Midbrain (tissue), 1 donor: ENCODE results near the gene ARHGAP23.
A peak's percentile ranks its signal among the peaks of the same experiment; 100 is the strongest.
"Not testable (repeated sequence)": the region's sequence is repeated elsewhere in the genome, so short reads cannot be mapped to it uniquely, and the experiment has no call there.

ENCODE experiments used
- DNase-seq: peaks from one replicate; lab custom pipeline; 2025; lab: John Stamatoyannopoulos, UW

ARHGAP23 gene

DNA sequence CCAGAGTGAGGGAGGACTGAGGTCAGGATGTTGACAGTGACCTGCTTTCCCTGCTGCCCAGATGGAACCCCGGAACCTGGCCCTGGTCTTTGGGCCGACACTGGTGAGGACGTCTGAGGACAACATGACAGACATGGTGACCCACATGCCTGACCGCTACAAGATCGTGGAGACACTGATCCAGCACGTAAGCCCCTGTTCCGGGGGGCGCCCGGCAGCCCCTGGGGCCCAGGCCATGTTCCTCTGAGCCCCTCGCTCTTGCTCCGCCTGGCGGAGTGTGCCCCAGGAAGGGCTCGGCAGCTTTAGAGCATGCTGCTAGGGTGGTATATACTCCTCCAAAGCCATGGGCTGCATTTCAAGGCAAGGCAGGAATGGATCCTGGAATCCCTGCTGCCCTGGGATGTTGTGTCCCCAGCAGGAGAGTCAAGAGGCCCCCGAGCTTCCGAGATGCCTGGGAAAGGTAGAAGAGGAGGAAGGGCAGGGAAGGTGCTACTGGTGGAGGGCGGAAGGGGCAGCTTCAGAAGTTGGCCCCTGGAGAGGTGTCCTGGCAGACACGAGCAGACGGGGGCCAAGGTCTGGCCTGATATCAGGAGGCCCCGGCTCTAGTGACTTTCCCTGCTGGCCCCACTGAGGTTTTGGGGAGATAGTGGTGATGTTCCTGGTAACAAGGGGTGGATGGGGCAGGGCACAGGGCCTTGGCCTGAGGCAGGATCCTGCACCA, 63.2 kb downstream of the ARHGAP23 start:
- not testable (repeated sequence) for DNase-seq

DNA sequence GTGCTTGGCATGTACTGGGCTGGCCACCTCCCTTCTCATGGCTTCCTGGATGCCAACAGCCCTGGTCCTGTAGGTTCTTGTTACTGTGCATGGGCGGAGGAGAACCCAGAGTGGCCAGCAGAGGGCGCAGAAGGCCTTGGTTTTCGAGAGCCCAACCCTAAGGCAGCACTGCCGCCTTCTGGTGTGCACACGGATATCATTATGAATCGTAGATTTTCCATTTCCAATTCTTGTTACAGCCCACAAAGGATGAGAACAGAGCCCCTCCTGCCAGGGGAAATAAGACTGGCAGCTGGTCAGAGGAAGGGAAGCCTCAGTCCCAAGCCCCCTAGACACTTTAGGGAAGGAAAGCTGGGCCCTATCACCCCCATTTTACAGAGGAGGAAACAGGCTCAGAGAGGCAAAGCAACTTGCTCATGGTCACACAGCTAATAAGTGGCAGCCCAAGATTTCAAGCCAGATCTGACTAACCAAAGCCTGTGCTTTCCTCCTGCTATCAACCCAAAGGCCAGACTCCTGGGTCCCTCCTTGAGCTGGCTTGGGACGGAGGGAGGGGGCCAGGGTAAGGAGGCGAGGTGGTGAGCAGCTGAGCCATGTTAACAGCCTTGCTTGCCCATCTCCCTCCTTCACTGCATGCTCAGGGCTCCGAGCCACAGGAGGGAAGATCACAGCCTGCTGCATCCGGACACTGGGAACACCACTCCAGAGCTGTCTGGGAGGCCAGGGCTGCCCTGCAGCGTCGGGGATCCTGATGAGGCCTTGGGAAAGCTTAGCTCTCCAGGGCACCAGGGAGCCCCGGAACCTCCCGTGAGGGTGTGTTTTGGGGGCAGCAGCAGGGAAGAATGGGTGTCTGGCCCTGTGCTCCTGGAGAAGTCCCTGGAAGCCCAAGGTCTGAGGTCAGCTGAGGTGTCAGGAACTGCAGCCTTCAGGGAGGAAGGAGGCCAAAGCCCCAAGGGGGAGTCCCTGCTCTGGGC, 64.1 kb downstream of the ARHGAP23 start:
- DNase-seq: peak; percentile 83

DNA sequence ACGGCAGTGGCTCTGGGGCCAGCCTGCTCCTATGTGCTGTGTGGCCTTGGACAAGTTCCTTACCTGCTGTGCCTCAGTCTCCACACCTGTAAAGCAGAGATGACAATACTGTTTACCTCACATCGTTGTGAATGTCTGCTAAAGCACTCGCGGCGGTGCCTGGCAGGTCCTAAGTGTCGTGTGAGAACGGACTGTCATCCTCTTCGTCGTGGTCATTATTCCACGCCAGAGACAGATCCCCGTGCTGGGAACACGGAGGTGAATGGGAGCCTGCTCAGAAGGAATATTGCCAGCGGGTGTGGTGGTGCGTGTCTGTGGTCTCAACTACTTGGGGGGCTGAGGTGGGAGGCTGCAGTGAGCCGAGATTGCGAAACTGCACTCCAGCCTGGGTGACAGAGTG, 65.9 kb downstream of the ARHGAP23 start:
- not testable (repeated sequence) for DNase-seq

DNA sequence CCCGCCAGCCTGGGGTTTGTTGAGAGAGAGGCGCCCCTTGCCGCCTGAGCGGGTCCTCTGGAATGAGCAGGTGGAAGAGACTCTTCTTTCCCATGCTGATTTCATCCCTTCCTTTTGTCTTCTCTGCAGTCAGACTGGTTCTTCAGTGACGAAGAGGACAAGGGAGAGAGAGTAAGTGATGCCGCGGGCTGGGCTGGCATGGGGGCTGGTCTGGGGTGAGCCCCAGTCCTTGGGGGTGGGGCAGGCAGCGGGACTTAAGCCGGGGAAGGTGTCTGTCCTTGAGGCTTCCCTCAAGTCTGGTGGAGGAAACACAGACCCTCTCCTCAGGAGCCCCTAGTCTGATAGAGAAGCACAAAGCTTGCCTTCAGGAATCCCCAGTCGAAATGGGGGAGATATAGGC, 69.4 kb downstream of the ARHGAP23 start:
- DNase-seq: not testable (repeated sequence)

DNA sequence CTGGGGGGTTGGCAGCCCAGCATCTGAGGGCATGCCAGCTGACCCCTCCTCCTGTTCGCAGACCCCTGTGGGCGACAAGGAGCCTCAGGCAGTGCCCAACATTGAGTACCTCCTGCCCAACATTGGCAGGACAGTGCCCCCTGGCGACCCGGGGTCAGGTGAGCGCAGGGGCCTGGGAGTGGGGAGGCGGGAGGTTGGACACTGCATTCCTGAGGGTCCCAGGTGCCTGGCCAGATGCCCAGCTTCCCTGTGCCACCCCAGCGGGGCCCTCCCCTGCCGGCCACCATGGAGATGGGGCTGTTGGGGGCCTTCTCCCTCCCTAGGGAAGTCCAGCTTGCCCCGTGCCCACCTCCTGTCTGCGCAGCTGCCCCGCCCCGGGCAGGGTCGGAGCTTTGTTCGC, 70.1 kb downstream of the ARHGAP23 start:
- DNase-seq: no peak

DNA sequence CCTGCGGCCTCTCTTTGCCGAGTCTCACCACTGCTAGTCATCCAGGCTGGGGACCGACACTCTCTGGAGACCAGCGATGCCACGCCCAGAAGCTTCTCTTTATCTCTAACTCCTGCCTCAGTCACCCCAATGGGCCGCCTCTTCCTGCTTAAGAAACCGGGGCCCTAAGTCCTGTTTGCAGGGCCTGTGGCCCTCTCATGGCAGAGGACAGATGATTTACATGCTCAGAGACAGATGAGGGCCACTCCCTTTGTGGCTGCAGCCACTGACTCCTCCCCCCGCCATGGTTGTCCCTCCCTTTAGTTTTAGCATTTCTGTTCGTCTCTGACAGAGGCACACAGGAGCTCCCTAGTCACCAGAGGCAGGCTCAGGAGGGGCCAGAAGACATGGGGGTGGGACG, 71.0 kb downstream of the ARHGAP23 start:
- not testable (repeated sequence) for DNase-seq

DNA sequence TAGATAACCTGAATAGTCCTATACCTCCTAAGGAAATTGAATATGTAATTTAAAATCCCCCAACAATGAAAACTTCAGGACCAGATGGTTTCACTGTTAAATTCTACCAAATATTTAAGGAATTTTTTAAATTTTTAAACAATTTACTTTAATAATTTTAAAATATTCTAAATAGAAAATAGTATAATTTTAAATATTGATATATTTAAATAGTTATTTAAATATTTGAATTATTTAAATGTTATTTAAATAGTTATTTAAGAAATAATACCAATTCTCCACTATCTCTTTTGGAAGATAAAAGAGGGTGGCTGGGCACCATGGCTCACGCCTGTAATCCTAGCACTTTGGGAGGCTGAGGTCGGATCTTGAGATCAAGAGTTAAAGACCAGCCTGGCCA, 73.5 kb downstream of the ARHGAP23 start:
- DNase-seq: not testable (repeated sequence)

DNA sequence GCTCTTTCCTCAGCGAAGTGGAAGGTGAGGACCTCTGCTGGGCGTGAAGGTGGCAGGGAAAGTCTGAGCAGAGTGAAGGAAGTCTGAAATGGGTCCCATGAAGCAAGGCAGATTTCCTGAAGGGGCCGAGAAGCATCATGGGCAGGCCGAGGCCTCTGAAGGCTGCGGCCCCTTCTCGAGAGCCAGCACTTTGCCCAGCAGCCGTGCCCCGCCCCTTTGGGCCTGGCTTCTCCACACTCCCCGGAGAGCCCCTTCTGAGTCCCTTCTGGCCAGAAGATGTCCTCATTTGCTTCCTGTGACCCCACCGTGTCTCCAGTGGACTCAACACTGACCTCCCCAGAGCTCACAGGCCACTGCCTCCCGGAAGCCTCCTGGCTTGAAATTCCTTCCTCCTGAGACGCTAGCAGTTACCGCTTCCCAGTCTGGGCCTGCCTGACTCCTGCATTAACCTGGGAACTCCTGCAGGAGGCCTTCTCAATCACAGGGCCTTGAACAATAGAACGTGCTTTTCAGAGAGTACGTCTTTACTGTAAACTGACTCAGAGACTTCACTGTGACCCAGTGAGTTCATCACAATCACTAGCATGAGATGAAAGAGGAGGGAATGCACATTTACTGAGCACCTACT, 75.1 kb downstream of the ARHGAP23 start:
- DNase-seq: not testable (repeated sequence)

DNA sequence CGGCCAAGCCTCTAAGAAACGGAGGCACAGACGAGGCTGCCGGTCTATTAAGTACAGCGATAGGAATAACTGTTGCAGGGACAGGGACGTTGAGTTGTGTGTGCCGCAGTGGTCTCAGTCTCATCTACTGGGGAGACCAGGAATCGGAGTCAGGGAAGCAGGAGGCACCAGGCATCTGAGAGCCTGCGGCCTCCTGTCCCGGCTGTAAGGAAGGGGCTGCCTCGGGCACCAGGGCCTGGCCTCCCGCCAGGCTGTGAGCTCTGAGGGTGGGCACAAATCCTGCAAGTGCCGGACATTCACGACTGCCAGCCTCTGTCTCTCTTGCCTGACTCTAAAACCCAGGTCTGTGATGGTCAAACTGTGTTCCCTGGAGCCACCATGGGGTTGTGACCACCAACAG, 76.0 kb downstream of the ARHGAP23 start:
- no peak for DNase-seq

DNA sequence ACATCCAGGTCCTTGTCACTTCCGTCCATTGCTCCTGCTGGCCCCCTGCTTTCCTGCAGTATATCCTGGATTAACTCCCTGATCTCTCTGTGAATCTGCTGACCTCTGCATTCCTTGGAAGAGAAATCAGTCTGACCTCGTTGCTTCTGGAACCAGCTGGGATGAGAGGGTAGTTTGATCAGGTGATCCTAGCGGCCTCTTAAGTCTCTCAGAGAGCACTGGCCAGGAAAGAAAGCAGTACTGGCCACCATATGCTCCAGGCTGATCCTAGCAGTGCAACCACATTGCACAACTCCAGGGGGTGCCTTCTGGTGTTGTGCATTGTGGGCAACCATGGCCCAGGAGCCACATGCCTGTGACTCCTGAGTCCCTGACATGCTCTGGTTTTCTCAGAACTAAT, 79.2 kb downstream of the ARHGAP23 start:
- DNase-seq: no peak

DNA sequence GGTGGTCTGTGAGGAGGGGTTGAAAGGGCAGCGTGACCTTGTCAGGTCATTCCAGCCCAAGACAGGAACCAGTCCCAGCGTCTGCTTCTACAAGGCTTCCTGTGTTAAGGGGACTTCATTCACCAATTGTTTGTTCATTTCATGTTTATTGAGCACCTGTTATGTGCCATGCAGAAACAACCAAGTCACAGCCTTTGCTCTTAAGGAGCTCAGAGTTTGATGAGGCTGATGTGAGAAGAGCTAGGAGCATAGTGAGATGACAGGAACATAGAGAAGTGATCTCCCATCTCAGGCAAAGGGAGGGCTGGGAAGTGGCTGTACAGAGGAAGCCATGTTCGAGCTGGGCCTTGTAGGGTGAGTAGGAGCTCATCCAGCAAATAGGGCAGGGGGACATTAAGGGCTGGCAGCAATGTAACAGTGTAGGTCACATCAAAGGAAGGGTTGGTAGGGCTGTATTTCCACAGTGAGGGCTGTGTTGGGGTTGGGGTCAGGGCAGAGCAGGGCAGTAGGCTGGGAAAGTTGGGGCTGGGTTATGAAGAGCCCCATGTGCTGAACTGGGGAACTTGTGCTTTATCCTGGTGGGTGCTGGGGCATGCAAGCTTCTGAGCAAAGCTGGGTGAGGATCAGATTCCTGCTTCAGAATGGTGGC, 79.8 kb downstream of the ARHGAP23 start:
- DNase-seq: no peak

DNA sequence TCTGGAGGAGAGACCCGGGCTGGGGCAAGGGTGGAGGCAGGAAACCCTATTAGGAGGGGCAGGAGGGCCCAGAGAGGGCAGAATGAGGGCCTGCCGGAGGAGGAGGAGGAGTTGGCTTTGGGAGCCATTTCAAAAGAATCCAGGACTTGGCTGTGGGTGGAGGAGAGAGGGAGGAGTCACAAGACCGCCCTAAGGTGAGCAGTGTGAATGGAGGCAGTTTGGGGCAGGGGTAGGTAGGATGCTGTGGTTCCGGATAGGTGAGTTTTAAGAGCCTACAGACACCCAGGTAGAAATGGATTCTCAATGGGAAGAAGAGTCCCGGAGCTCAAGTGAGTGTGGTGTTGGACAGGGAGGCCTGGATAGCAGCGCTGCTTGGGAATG, 80.3 kb downstream of the ARHGAP23 start:
- DNase-seq: no peak

DNA sequence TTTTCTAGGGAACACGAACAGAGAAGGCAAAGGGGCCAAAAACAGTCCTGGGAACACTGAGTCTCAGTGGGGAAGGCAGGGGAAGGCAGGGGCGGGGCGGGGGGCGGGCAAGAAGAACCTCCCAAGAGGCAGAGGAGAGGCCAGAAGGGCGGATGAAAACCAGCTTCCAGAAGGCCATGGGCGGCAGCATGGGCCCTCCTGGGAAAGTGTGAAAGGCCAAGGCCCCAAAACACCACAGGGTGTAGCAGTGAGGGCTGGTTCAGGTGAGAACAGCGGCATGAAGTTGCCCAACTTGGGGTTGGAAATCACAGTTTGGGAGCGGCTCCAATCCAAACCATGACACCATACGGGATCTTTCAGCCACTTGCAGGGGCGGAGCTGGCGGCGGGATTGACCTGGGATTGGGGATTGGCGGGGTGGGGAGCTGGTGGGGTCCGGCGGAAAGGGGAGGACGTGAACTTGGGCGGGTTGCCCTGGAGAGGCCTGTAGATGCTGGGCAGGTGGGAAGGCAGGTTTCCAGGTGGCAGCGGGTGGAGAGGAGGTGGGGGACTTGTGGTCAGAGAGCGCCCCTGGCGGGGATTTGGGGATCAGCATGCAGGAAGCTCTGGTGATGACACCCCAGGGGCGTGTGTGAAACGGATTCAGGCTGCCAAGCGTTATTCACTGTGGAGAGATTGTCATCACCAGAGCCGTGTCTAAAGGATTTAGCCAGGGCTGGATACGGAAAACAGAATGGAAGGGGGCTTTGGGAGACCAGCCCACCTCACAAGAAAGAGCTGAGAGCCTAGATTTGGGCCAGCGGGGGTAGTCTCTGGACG, 80.9 kb downstream of the ARHGAP23 start:
- peak; percentile 76 for DNase-seq

DNA sequence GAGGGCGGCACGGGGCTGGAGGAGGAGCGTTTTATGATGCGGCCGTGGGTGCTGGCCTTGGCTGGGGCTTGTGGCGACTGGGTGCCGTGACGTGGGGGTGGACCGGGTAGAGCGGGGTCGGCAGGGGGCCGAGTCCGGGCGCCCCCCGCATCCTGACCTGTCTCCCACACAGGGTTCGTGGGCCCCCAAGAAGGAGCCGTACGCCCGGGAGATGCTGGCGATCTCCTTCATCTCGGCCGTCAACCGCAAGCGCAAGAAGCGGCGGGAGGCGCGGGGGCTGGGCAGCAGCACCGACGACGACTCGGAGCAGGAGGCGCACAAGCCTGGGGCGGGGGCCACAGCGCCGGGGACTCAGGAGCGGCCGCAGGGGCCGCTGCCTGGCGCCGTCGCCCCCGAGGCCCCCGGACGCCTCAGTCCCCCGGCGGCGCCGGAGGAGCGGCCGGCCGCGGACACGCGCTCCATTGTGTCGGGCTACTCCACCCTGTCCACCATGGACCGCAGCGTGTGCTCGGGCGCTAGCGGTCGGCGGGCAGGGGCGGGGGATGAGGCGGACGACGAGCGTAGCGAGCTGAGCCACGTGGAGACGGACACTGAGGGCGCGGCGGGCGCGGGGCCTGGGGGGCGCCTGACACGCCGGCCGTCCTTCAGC, 81.6 kb downstream of the ARHGAP23 start:
- no peak for DNase-seq

DNA sequence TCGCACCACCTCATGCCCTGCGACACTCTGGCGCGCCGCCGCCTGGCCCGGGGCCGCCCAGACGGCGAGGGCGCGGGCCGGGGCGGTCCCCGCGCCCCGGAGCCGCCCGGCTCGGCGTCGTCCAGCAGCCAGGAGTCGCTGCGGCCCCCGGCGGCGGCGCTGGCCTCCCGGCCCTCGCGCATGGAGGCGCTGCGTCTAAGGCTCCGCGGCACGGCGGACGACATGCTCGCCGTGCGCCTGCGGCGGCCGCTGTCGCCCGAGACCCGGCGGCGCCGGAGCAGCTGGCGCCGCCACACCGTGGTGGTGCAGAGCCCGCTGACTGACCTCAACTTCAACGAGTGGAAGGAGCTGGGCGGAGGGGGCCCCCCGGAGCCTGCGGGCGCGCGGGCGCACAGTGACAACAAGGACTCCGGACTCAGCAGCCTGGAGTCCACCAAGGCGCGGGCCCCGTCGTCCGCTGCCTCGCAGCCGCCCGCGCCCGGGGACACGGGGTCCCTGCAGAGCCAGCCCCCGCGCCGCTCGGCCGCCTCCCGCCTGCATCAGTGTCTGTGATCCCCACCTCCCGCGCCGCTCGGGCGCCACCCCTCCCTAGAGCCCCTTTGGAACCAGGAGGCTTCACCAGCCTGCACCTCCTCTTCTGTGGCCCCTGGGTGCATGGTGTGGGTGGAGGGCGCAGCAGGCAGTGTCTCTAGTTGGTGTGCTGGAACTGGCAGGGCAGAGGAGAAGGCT, 82.3 kb downstream of the ARHGAP23 start:
- DNase-seq: no peak

DNA sequence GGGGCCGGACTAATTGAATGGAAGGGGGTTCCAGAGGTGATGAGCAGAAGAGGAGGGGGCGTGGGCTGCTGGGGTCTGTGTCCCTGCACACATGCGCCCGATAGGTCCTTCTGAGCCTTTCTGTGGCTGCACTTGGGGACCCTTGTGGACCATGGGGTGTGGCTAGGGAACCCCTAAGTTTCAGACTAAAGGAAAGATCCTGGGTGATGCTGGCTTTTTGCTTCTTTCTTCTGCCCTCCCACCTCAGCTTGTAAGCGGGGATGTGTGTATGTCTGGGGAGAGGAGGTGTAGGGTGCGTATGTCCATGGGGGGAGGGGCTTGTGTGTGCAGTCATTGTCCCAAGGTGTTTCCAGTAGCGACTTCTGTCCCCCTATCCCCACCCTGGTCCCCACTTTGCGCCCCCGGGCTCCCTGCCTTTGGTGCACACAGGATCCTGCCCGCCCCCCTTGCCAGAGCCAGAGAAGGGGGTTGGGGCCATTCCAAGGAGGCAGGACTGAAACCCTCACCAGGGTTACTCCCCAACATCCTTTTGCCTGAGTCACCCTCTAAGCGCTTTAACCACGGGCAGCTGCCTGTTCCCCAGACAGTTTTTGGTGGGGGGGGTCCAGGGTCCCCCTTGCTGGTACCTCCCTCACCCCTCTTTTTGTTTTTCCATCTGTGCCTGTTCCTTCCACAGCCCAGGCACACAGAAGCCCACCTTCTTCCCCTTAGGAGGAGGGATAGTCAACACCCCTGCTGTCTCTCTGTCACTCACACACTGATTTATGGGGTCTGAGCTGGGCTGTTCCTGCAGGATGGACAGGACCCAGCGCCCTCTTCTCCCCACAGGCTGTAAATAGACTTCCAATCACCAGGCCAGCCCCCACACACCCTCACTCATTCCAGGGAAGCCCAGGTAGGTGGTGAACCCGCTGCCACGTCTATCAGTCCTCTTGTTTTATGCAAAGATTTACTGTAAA, 83.2 kb downstream of the ARHGAP23 start:
- no peak for DNase-seq

DNA sequence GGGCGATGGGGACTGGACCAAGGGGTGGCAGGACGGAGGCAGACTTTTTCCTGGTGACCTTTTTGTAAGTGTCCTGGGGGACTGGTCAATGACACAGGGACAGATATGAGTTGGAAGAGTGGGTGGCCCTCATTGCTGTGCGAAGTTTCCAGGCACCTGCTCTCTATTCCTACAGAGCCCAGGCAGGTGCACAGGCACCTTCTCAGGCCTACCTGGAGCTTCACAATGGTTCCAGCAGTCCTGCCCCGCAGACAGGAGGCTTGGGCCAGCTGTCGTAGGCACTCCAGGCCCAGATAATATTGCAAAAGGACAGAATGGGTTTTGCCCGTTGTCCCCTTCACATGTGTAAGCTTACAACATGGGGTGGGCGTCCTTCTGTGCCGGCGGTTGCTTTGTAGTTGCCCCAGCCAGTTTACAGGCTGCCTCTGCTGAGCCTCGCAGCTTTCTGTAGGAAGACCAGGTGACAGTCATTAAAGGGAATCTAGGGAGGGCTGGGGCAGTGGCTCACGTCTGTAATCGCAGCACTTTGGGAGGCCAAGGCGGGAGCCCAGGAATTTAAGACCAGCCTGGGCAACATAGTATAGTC, 84.3 kb downstream of the ARHGAP23 start:
- DNase-seq: no peak

DNA sequence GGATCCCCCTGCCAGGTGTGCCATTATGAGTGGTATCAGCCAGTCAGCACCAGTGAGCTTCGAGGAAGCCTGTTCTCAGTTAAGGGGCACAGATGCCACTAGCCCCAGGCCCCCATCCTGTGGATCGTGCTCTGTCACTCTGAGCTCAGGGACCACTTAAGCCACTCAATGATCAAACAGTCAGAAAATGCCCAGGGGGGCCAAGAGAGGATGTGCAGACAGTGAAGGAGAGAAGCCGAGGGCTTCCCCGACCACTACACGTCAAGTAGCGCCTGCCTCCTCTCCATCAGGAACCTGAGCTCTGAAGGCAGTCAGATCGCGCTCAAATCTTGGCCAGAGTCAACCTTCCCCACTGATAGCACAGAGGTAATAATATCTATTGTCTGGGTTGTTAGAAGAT, 98.3 kb downstream of the ARHGAP23 start:
- DNase-seq: not testable (repeated sequence)
